Ishikawa (cell line): ENCODE data around the gene RBPJ.

Source experiments
- CEBPB ChIP-seq: IDR thresholded peaks from 2 replicates; pipeline ENCODE4 v1.6.1; 2012
- CREB1 ChIP-seq: IDR thresholded peaks from 2 replicates; pipeline ENCODE4 v1.6.1; 2012; ENCODE audit warnings: low read depth
- EGR1 ChIP-seq: IDR thresholded peaks from 2 replicates; pipeline ENCODE4 v1.6.1; 2012
- EP300 ChIP-seq: IDR thresholded peaks from 2 replicates; pipeline ENCODE4 v1.6.1; 2012; ENCODE audit warnings: borderline replicate concordance
- NFIC ChIP-seq: IDR thresholded peaks from 2 replicates; pipeline ENCODE4 v1.6.1; 2012
- RAD21 ChIP-seq: IDR thresholded peaks from 2 replicates; pipeline ENCODE4 v1.6.1; 2012; ENCODE audit warnings: low read depth
- REST ChIP-seq: IDR thresholded peaks from 2 replicates; pipeline ENCODE4 v1.6.1; 2012; ENCODE audit warnings: low read depth, mild to moderate bottlenecking
- TAF1 ChIP-seq: IDR thresholded peaks from 2 replicates; pipeline ENCODE4 v1.6.1; 2012; ENCODE audit warnings: low read depth, mild to moderate bottlenecking
- TCF12 ChIP-seq: IDR thresholded peaks from 2 replicates; pipeline ENCODE4 v1.6.1; 2012; ENCODE audit warnings: low read depth
- YY1 ChIP-seq: IDR thresholded peaks from 2 replicates; pipeline ENCODE4 v1.6.1; 2012; ENCODE audit warnings: low read depth
- ZBTB7A ChIP-seq: IDR thresholded peaks from 2 replicates; pipeline ENCODE4 v1.6.1; 2012; ENCODE audit warnings: low read depth
- TF ChIP-seq, protein P1 (sequence below): IDR thresholded peaks from 2 replicates; pipeline ENCODE4 v1.6.1; 2012

DNA sequence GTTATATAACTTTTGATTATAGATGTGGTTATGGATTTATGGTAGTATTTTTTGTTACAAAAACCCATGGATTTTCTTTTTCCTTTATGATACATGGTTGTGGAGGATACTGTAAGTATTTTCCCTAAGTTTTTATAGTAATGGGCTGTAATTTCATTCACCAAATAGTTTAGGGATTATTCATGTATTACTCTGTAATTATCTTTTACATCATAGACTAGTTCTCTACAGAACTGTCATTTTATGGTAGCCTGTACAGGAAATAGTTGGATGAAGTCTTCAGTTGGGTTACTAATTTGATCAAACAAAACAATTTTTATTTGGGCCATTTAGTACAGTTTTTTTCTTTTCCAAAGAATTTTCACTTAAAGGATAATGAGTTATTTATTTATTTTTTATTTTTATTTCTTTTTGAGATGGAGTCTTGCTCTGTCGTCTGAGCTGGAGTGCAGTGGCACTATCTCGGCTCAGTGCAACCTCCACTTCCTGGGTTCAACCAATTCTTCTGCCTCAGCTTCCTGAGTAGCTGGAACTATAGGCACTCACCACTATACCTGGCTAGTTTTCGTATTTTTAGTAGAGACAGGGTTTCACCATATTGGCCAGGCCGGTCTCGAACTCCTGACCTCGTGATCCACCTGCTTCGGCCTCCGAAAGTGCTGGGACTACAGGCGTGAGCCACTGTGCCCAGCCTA is 42.1 kb downstream of the RBPJ start:
- TF ChIP-seq EP300 (no peak), REST (no peak), CEBPB (no peak), TCF12 (no peak), YY1 (no peak), TAF1 (no peak), NFIC (no peak), ZBTB7A (no peak), CREB1 (no peak), RAD21 (no peak), EGR1 (no peak)
- TF ChIP-seq, protein P1, sequence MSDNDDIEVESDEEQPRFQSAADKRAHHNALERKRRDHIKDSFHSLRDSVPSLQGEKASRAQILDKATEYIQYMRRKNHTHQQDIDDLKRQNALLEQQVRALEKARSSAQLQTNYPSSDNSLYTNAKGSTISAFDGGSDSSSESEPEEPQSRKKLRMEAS, result no peak
